Suprapubic skin (tissue), 4 donors: ENCODE data around the gene DLGAP4.

ENCODE experiments used
- EP300 ChIP-seq: sonication (generic); formaldehyde crosslinking; IDR thresholded peaks from one replicate; pipeline ENCODE4 v1.6.1; 2017; ENCODE audit warnings: antibody characterized with exemption
- POLR2A ChIP-seq, 2 donors: fragments of 450-650 bp; IDR thresholded peaks; one replicate each; pipeline ENCODE4 v1.6.1; 2017; ENCODE audit warnings: antibody characterized with exemption in 2 of 2, mild to moderate bottlenecking in 2 of 2, moderate library complexity in 2 of 2
- POLR2AphosphoS5 ChIP-seq, 3 donors: sonication (generic); formaldehyde crosslinking; IDR thresholded peaks; one replicate each; pipeline ENCODE4 v1.6.1; 2017; ENCODE audit warnings: antibody characterized with exemption in 3 of 3
- TF ChIP-seq, protein P1 (sequence below), 2 donors: fragments of 200-600 bp in 1 of 2; fragments of 450-650 bp in 1 of 2; sonication (generic) in 1 of 2; IDR thresholded peaks; one replicate each; pipeline ENCODE4 v1.5.1; 2016 to 2019; ENCODE audit warnings: antibody characterized with exemption in 2 of 2, mild to moderate bottlenecking in 1 of 2, moderate library complexity in 1 of 2

DNA sequence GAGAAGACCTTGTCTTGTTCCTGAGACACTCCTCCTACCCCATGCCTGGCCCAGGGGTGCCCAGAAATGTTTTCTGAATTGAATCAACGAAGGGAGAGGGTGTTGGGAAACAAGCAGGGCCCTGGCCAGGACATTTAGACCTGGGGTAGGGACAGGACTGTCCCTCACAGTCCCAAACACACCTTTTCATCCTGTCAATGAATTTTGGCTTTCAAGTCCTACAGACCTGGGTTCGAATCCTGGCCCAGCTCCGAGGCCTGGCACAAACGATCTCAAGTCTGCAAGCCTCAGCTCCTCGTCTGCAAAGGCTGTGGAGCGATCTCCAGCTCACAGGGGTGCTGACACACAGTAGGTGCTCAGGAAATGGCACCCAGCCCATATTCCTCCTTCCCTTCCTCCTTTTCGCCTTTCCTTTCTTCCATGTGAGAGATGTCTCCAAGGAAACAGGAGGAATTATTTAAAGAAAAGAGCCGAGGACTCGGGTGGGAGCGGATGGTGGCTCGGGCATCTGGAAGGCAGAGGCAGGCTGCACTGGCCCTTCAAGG is 7.3 kb upstream of the DLGAP4 start:
- TF ChIP-seq POLR2A (IDR thresholded peaks at IDR 0.05): no peak
- TF ChIP-seq, protein P1, sequence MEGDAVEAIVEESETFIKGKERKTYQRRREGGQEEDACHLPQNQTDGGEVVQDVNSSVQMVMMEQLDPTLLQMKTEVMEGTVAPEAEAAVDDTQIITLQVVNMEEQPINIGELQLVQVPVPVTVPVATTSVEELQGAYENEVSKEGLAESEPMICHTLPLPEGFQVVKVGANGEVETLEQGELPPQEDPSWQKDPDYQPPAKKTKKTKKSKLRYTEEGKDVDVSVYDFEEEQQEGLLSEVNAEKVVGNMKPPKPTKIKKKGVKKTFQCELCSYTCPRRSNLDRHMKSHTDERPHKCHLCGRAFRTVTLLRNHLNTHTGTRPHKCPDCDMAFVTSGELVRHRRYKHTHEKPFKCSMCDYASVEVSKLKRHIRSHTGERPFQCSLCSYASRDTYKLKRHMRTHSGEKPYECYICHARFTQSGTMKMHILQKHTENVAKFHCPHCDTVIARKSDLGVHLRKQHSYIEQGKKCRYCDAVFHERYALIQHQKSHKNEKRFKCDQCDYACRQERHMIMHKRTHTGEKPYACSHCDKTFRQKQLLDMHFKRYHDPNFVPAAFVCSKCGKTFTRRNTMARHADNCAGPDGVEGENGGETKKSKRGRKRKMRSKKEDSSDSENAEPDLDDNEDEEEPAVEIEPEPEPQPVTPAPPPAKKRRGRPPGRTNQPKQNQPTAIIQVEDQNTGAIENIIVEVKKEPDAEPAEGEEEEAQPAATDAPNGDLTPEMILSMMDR (IDR thresholded peaks at IDR 0.05): no peak
- no peak for TF ChIP-seq EP300
- TF ChIP-seq POLR2AphosphoS5 (IDR thresholded peaks at IDR 0.05): no peak
